ENCODE results near the gene ANKRD29.

Gene ANKRD29

DNA sequence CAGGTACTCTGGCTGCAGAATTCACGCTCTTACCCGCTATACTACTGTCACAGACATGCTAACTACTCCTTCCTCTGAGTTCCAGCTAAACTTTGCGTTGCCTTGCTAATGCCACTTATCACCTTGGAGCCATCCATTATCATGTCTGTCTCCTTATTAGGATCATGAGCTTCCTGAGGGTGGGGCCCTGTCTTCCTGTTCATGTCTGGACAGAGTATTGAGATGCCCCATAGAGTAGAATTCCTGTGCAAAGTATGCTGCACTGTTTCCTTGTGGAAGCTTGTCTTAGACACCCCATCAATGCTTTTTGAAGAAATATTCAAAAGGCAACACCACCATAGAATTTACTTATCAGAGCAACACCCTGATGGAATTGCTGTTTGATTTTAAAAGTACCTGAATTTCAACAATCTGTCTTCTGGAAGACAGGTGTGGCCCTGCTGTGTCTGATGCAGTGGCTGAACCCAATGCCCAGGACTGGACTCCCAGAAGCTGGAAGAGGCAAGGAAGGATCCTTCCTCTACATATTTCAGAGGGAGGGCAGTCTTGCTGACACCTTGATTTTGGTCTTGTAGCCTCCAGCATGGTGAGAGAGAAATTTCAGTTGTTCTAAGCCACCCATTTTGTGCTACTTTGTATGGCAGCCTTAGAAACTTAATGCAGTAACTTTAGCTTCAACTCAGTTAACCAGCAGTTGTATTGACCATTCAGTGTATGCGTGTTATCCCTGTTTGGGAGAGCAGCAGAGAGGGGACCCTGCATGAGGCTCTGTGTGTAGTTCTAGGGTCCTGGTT, 32.1 kb upstream of the ANKRD29 start:
- DNase-seq (ENCODE audit: insufficient read length, low spot score) (no peak), FAIRE-seq (no peak)
- no peak for TF ChIP-seq POLR2A (IDR thresholded peaks at IDR 0.05; ENCODE audit: low read depth, low read length)

DNA sequence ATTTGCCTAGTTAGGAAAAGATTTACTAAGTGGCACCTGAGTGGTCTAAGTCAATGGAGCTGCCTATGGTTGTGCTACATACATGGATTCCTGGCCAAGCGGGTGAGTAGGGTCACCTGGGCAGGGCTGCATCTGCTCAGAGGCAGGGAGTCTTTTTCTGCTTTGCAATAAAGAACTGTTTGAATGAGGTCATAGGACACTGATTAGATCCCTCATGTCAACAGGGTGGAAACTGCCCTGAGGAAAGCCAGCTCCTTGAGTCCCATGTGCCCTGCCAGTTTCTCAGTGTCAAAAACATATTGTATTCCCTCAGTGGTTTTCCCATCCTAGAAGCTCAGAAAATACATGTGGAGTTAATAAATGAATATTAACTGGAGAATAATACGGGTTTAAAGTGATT, 31.1 kb upstream of the ANKRD29 start:
- no peak for TF ChIP-seq POLR2A (IDR thresholded peaks at IDR 0.05; ENCODE audit: low read depth, low read length)
- DNase-seq (ENCODE audit: insufficient read length, low spot score) (no peak), FAIRE-seq (no peak)

DNA sequence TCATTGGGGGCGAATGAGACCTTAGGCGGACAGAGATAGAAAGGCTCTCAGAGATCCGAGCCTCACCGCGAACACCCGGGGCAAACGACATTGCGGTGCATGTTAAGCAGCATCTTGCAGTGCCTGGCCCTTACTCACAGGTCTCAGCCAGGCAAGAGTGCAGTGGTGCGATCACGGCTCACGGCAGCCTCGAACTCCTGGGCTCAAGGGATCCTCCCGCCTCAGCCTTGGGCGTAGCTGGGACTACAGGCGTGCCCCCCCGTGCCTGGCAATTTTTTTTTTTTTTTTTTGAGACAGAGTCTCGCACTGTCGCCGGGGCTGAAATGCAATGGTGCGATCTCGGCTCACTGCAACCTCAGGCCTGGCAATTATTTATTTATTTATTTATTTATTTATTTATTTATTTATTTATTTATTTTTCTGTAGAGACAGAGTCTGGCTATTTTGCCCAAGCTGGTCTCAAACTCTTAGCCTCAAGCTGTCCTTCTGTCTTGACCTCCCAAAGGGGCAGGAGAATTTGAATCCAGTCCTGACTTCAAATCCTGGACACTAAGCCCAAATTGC, 27.9 kb upstream of the ANKRD29 start:
- TF ChIP-seq POLR2A (IDR thresholded peaks at IDR 0.05; ENCODE audit: low read depth, low read length), result no peak
- DNase-seq (ENCODE audit: insufficient read length, low spot score), result no peak
- no peak for FAIRE-seq

DNA sequence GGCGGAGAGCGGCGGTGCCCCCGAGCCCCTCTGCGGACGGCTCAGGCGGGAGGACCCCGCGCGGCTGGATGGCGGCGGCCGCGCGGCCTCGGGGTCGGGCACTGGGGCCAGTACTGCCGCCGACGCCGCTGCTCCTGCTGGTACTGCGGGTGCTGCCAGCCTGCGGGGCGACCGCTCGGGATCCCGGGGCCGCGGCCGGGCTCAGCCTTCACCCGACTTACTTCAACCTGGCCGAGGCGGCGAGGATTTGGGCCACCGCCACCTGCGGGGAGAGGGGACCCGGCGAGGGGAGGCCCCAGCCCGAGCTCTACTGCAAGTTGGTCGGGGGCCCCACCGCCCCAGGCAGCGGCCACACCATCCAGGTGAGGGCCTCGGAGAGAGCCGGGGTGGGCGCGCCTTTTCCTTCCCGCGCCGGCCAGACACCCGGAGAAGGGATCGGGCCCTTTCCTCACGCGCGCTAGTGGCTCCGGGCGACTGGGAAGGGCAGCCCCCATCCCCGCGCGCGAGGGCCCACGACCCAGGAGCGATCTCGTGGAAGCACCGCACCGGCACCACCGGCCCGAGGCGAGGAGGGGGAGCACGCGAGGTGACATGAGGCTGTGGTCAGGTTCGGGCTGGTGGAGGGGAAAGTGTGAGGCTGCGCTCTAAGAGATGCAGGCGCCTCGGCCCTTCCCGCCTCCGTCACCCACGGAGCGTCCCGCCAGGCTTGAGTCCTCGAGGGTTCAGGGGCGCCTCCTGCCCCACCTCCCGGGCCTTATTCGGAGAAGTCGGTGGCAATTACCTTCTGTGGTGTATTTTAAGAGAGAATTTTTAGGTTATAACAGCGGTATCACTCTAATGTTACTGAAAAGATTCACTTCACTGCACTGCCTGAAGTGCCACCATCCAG, 27.1 kb upstream of the ANKRD29 start:
- FAIRE-seq, result no peak
- no peak for DNase-seq (ENCODE audit: insufficient read length, low spot score)
- TF ChIP-seq POLR2A (IDR thresholded peaks at IDR 0.05; ENCODE audit: low read depth, low read length), result no peak

DNA sequence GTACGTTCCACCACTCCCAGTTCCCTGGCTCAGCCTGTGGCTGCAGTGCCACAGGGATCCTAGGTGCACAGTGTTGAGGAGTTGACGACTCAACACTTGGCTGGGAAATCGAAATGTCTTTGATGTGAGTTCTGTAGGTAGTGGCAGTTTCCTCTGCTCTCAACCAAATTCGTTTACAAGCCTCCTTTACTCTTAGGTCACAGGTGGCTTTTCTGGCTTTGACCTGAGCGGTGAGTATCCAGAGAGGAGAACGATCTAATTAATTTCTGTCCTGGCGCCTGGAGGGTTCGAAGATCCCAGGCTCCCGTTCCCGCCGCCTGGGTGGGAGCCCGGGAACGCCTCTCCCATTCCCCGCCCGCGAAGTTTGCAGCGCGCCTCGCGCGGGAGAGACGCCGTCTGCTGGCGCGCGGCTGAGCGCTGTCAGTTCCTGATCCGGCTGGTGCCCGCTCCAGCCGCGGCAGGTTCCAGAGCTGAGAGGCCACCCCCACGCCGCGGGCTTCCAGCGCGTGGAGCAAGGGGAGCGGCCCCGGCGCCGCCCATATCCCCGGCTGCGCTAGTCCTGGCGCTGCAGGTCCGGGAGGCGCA, 26.4 kb upstream of the ANKRD29 start, which contains the start of gene LAMA3:
Gene LAMA3 (plus strand): TSS at position 423 of the 585 bp plus-strand sequence. CDS start 231 bp downstream, outside the sequence.
- DNase-seq (ENCODE audit: insufficient read length, low spot score), result peak; percentile 54
- peak; percentile 12; the same call in 1 of the 2 replicates for TF ChIP-seq POLR2A (IDR thresholded peaks at IDR 0.05; ENCODE audit: low read depth, low read length)
- FAIRE-seq, result no peak

DNA sequence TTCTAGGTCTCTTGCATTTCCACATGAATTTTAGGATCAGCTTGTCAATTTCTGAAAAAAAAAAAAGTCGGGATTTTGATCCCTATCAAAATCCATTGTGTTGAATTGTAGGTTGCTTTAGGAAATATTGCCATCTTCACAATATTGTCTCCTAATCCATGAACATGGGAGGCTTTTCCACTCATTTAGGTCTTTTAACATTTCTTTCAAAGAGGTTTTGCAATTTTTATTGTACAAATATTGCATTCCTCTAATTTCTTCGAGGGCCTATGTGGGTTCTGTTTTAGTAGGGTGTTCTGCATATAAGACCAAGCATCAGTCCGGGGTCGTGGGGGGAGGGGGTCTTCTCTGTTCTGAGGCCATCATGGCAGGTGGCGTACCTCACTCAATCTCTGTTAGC, 25.8 kb upstream of the ANKRD29 start:
- TF ChIP-seq POLR2A (IDR thresholded peaks at IDR 0.05; ENCODE audit: low read depth, low read length), result no peak
- no peak for DNase-seq (ENCODE audit: insufficient read length, low spot score)
- FAIRE-seq, result no peak

DNA sequence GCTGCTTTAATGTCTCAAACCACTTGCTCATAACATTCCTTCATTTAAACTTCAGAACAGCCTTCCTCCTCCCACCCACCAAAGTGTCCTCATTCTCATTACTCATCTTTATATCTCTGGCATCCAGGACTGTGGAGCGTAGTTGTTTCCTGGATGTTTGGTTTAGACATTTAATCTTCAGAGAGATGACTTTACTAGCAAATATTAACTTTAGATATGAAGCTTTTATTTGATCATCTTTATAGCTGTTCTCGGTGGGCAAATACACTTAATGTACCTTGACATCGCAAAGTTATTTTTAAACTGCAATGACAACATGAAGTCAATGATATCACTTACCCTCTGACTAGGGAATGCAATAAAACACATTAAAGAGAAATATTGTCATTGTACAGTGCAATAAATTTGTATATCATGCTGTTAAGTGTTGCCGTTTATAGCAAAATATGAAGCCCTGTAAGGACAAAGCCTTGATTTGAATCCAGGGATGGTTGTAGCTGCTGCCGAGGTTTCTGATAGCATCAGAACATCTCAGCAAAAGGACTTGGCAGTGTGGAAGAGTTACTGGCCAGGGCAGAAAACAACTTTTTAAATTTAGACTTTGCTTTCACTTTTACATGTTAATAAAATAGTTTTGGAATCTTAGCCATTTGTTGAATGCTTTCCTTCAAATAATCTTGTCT, 21.9 kb upstream of the ANKRD29 start:
- no peak for TF ChIP-seq POLR2A (IDR thresholded peaks at IDR 0.05; ENCODE audit: low read depth, low read length)
- FAIRE-seq (no peak), DNase-seq (ENCODE audit: insufficient read length, low spot score) (no peak)

DNA sequence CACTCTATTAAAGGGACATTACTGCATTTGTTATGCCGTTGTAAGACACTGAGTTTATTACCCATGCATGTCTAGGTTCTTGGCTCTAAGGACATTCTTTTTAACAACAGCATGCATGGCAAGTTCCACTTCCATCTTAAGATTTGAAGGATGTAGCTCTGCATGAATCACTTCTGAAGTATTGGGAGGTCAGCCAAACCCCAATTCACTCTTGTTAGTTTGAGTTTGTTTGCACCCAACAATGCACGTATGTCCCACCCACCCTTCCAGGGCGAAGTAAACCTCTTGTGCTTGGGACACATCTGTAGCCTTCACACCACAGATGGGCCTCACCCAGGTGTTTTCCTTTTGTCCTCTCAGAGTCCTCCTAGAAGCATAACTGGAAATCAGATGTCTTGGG, 21.0 kb upstream of the ANKRD29 start:
- no peak for DNase-seq (ENCODE audit: insufficient read length, low spot score)
- TF ChIP-seq POLR2A (IDR thresholded peaks at IDR 0.05; ENCODE audit: low read depth, low read length), result no peak
- peak; percentile 74 for FAIRE-seq

DNA sequence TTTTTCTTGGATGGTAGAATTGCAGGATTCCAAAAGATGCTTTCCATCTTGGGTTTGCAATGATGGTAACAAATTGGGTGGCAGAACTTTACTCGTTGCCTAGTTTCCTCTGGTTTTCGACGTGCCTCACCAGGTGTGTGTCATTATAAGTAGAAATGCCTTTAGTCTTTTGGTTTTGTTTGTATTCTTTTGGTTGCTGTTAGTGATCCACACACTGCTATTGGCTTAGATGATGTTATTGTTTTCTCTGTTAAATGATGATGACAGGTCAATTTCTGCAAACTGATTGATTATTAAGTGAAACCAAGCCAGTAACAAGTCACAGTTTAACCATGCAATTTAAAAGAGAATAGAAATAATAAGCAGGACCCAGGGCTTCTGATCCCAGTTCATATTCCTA, 20.4 kb upstream of the ANKRD29 start:
- FAIRE-seq (no peak), DNase-seq (ENCODE audit: insufficient read length, low spot score) (no peak)
- TF ChIP-seq POLR2A (IDR thresholded peaks at IDR 0.05; ENCODE audit: low read depth, low read length), result no peak

DNA sequence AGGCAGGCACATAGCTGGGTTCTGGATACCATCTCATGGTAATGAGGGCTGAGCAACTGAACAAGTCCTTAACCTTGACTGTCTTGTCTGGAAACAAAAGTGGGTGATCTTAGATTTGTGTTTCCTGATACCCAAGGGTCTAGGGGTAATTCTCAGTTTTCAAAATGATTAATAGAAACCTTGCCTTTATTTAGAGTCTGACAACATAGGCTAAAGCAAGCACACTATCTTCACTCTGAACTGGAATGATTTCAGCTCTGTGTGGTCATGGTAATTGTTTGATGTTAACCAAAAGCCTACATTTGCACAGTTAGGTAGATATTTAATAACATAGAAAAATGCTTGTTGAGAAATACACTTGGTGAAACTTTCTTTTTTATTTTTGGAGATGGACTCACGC, 19.8 kb upstream of the ANKRD29 start:
- TF ChIP-seq POLR2A (IDR thresholded peaks at IDR 0.05; ENCODE audit: low read depth, low read length), result no peak
- FAIRE-seq (no peak), DNase-seq (ENCODE audit: insufficient read length, low spot score) (no peak)

DNA sequence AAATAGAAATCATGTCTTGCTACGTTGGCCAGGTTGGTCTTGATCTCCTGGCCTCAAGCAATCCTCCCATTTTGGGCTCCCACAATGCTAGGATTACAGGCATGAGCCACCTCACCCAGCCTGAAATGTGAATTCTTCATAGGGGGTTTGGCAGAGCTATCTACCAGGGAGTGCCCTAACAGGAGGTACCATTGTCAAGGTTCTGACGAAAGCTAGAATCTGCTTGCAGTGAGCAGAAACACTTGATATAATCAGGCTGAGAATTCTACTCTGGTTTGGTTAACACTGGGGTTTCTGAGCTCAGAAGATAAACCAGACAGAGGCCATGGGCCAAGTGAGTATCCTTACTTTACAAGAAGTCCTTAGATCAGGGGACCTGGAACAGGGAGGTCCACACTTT, 19.3 kb upstream of the ANKRD29 start:
- FAIRE-seq (no peak), DNase-seq (ENCODE audit: insufficient read length, low spot score) (no peak)
- no peak for TF ChIP-seq POLR2A (IDR thresholded peaks at IDR 0.05; ENCODE audit: low read depth, low read length)

DNA sequence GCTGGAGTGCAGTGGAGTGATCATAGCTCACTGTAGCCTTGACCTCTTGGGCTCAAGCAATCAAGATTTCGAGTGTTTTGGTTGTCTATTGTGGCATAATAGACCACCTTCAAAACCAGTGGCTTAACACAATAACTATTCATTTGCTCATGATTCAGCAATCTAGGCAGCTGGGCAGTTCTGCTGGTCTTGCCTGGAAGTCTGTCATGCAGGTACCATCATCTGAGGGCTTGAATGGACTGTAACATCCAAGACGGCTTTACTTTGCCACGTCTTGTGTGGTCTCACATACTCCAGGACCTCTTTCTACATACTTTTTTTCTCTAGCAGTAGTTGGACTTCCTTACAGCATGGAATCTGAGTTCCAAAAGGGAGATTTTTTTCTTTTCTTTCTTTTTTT, 13.2 kb upstream of the ANKRD29 start:
- FAIRE-seq (no peak), DNase-seq (ENCODE audit: insufficient read length, low spot score) (no peak)
- no peak for TF ChIP-seq POLR2A (IDR thresholded peaks at IDR 0.05; ENCODE audit: low read depth, low read length)

DNA sequence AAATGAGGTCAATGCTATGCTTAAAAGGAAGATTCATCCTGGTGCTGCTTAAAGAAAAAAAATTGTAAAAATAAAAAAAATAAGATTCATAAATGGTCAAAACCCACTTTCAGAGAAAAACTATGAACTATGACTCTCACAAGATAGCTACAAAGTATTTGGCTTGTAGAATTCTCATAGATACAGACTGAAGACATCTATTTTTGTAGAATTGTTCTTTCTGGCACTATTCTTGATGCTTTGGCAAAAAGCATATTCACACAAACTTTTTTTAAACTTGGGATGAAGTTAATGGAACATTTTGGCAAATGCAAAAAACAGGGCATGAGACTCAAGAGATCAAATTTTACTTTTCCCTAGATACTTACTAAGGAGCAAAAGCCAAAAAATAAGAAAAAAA, 12.5 kb upstream of the ANKRD29 start:
- no peak for TF ChIP-seq POLR2A (IDR thresholded peaks at IDR 0.05; ENCODE audit: low read depth, low read length)

More for the DNA sequence above, 12.5 kb upstream of the ANKRD29 start:
- DNase-seq (ENCODE audit: insufficient read length, low spot score), result no peak
- FAIRE-seq, result no peak

Data from H54 (cell line).